ENCODE results near the gene CEP55. TPM values are rescaled to one million over a fixed set of nuclear protein-coding genes. Genes with fewer than 3 reads are reported as not detected.
"Not testable (repeated sequence)": the region's sequence is repeated elsewhere in the genome, so short reads cannot be mapped to it uniquely, and the experiment has no call there.

CEP55 gene
- polyA plus RNA-seq, 2 donors, result 8.3 to 11.5 TPM

GRCh38 chr10:93518531-93518930 lies 22.1 kb downstream of the CEP55 start:
- H3K9me3 ChIP-seq (ENCODE audit: control insufficient read depth in 2 of 2, insufficient read depth in 1 of 2, low read depth in 1 of 2, low read length in 1 of 2), result no peaks in the 10 kb centered on the region
- 98 to 99% methylated on average over 4 of the region's 4 CpGs for WGBS, 2 donors
- H3K27me3 ChIP-seq (ENCODE audit: control insufficient read depth in 1 of 2, insufficient read depth in 2 of 2, low read length in 2 of 2), result no peaks in the 10 kb centered on the region
- no peak overlapping the region for H3K4me3 ChIP-seq (ENCODE audit: low read depth in 1 of 2, low read length in 2 of 2)
- H3K27ac ChIP-seq (ENCODE audit: low read depth in 2 of 2, low read length in 1 of 2), result no peak overlapping the region
- no peaks in the 10 kb centered on the region for H3K4me1 ChIP-seq (ENCODE audit: control insufficient read depth in 2 of 2, insufficient read depth in 2 of 2, low read length in 1 of 2)
- no peaks in the 10 kb centered on the region for H3K36me3 ChIP-seq (ENCODE audit: control insufficient read depth in 2 of 2, insufficient read depth in 2 of 2, low read length in 1 of 2)

- H3K4me3 ChIP-seq (ENCODE audit: low read depth in 1 of 2, low read length in 2 of 2), result no peak overlapping the region
- H3K36me3 ChIP-seq (ENCODE audit: control insufficient read depth in 2 of 2, insufficient read depth in 2 of 2, low read length in 1 of 2), result no peaks in the 10 kb centered on the region
- no peaks in the 10 kb centered on the region for H3K4me1 ChIP-seq (ENCODE audit: control insufficient read depth in 2 of 2, insufficient read depth in 2 of 2, low read length in 1 of 2)
- WGBS, 2 donors, result 83 to 91% methylated on average over 5 of the region's 5 CpGs
- H3K9me3 ChIP-seq (ENCODE audit: control insufficient read depth in 2 of 2, insufficient read depth in 1 of 2, low read depth in 1 of 2, low read length in 1 of 2), result no peaks in the 10 kb centered on the region
- H3K27me3 ChIP-seq (ENCODE audit: control insufficient read depth in 1 of 2, insufficient read depth in 2 of 2, low read length in 2 of 2), result no peaks in the 10 kb centered on the region
- no peak overlapping the region for H3K27ac ChIP-seq (ENCODE audit: low read depth in 2 of 2, low read length in 1 of 2)
Measured at GRCh38 chr10:93535293-93535692, 38.9 kb downstream of the CEP55 start.

GRCh38 chr10:93540871-93541270 lies 44.5 kb downstream of the CEP55 start:
- WGBS, 2 donors, result 92 to 94% methylated on average over 4 of the region's 4 CpGs
- not testable (repeated sequence) for H3K27ac ChIP-seq (ENCODE audit: low read depth in 2 of 2, low read length in 1 of 2); H3K4me3 ChIP-seq (ENCODE audit: low read depth in 1 of 2, low read length in 2 of 2); H3K27me3 ChIP-seq (ENCODE audit: control insufficient read depth in 1 of 2, insufficient read depth in 2 of 2, low read length in 2 of 2); H3K36me3 ChIP-seq (ENCODE audit: control insufficient read depth in 2 of 2, insufficient read depth in 2 of 2, low read length in 1 of 2); H3K4me1 ChIP-seq (ENCODE audit: control insufficient read depth in 2 of 2, insufficient read depth in 2 of 2, low read length in 1 of 2); H3K9me3 ChIP-seq (ENCODE audit: control insufficient read depth in 2 of 2, insufficient read depth in 1 of 2, low read depth in 1 of 2, low read length in 1 of 2)

- Histone ChIP-seq H3K4me3 (ENCODE audit: low read depth in 1 of 2, low read length in 2 of 2) (no peak overlapping the region), H3K36me3 (ENCODE audit: control insufficient read depth in 2 of 2, insufficient read depth in 2 of 2, low read length in 1 of 2) (no peaks in the 10 kb centered on the region), H3K4me1 (ENCODE audit: control insufficient read depth in 2 of 2, insufficient read depth in 2 of 2, low read length in 1 of 2) (no peaks in the 10 kb centered on the region), H3K27ac (ENCODE audit: low read depth in 2 of 2, low read length in 1 of 2) (no peak overlapping the region), H3K9me3 (ENCODE audit: control insufficient read depth in 2 of 2, insufficient read depth in 1 of 2, low read depth in 1 of 2, low read length in 1 of 2) (no peaks in the 10 kb centered on the region), H3K27me3 (ENCODE audit: control insufficient read depth in 1 of 2, insufficient read depth in 2 of 2, low read length in 2 of 2) (no peaks in the 10 kb centered on the region)
- WGBS, 2 donors, result 56 to 59% methylated on average over 23 of the region's 23 CpGs
Measured at GRCh38 chr10:93541402-93542357, 45.3 kb downstream of the CEP55 start.

GRCh38 chr10:93542358-93542791 lies 46.0 kb downstream of the CEP55 start:
- Histone ChIP-seq H3K27ac (ENCODE audit: low read depth in 2 of 2, low read length in 1 of 2) (no peak overlapping the region), H3K27me3 (ENCODE audit: control insufficient read depth in 1 of 2, insufficient read depth in 2 of 2, low read length in 2 of 2) (no peaks in the 10 kb centered on the region), H3K4me3 (ENCODE audit: low read depth in 1 of 2, low read length in 2 of 2) (no peak overlapping the region), H3K4me1 (ENCODE audit: control insufficient read depth in 2 of 2, insufficient read depth in 2 of 2, low read length in 1 of 2) (no peaks in the 10 kb centered on the region), H3K9me3 (ENCODE audit: control insufficient read depth in 2 of 2, insufficient read depth in 1 of 2, low read depth in 1 of 2, low read length in 1 of 2) (no peaks in the 10 kb centered on the region), H3K36me3 (ENCODE audit: control insufficient read depth in 2 of 2, insufficient read depth in 2 of 2, low read length in 1 of 2) (no peaks in the 10 kb centered on the region)
- 11 to 15% methylated on average over 10 of the region's 10 CpGs for whole genome bisulfite sequencing, 2 donors

GRCh38 chr10:93546995-93547394 lies 50.6 kb downstream of the CEP55 start:
- H3K36me3 ChIP-seq (ENCODE audit: control insufficient read depth in 2 of 2, insufficient read depth in 2 of 2, low read length in 1 of 2), result not testable (repeated sequence)
- 89% methylated on average over 8 of the region's 8 CpGs for WGBS, 2 donors

GRCh38 chr10:93547522-93547921 lies 51.1 kb downstream of the CEP55 start:
- Histone ChIP-seq H3K27ac (ENCODE audit: low read depth in 2 of 2, low read length in 1 of 2) (no peak overlapping the region), H3K27me3 (ENCODE audit: control insufficient read depth in 1 of 2, insufficient read depth in 2 of 2, low read length in 2 of 2) (no peaks in the 10 kb centered on the region), H3K9me3 (ENCODE audit: control insufficient read depth in 2 of 2, insufficient read depth in 1 of 2, low read depth in 1 of 2, low read length in 1 of 2) (no peaks in the 10 kb centered on the region), H3K4me3 (ENCODE audit: low read depth in 1 of 2, low read length in 2 of 2) (no peak overlapping the region), H3K36me3 (ENCODE audit: control insufficient read depth in 2 of 2, insufficient read depth in 2 of 2, low read length in 1 of 2) (no peaks in the 10 kb centered on the region), H3K4me1 (ENCODE audit: control insufficient read depth in 2 of 2, insufficient read depth in 2 of 2, low read length in 1 of 2) (no peaks in the 10 kb centered on the region)

More at GRCh38 chr10:93546995-93547394, 50.6 kb downstream of the CEP55 start:
- H3K4me3 ChIP-seq (ENCODE audit: low read depth in 1 of 2, low read length in 2 of 2); H3K27ac ChIP-seq (ENCODE audit: low read depth in 2 of 2, low read length in 1 of 2); H3K9me3 ChIP-seq (ENCODE audit: control insufficient read depth in 2 of 2, insufficient read depth in 1 of 2, low read depth in 1 of 2, low read length in 1 of 2); H3K4me1 ChIP-seq (ENCODE audit: control insufficient read depth in 2 of 2, insufficient read depth in 2 of 2, low read length in 1 of 2); H3K27me3 ChIP-seq (ENCODE audit: control insufficient read depth in 1 of 2, insufficient read depth in 2 of 2, low read length in 2 of 2): not testable (repeated sequence)

GRCh38 chr10:93548376-93549071 lies 52.1 kb downstream of the CEP55 start:
- H3K9me3 ChIP-seq (ENCODE audit: control insufficient read depth in 2 of 2, insufficient read depth in 1 of 2, low read depth in 1 of 2, low read length in 1 of 2), result no peaks in the 10 kb centered on the region
- H3K27me3 ChIP-seq (ENCODE audit: control insufficient read depth in 1 of 2, insufficient read depth in 2 of 2, low read length in 2 of 2), result no peaks in the 10 kb centered on the region
- WGBS, 2 donors, result 68 to 76% methylated on average over 5 of the region's 5 CpGs
- H3K27ac ChIP-seq (ENCODE audit: low read depth in 2 of 2, low read length in 1 of 2), result no peak overlapping the region
- H3K4me1 ChIP-seq (ENCODE audit: control insufficient read depth in 2 of 2, insufficient read depth in 2 of 2, low read length in 1 of 2), result no peaks in the 10 kb centered on the region
- H3K4me3 ChIP-seq (ENCODE audit: low read depth in 1 of 2, low read length in 2 of 2), result no peak overlapping the region
- H3K36me3 ChIP-seq (ENCODE audit: control insufficient read depth in 2 of 2, insufficient read depth in 2 of 2, low read length in 1 of 2), result no peaks in the 10 kb centered on the region

- no peaks in the 10 kb centered on the region for H3K4me1 ChIP-seq (ENCODE audit: control insufficient read depth in 2 of 2, insufficient read depth in 2 of 2, low read length in 1 of 2)
- H3K27ac ChIP-seq (ENCODE audit: low read depth in 2 of 2, low read length in 1 of 2), result no peak overlapping the region
- no peaks in the 10 kb centered on the region for H3K36me3 ChIP-seq (ENCODE audit: control insufficient read depth in 2 of 2, insufficient read depth in 2 of 2, low read length in 1 of 2)
- H3K27me3 ChIP-seq (ENCODE audit: control insufficient read depth in 1 of 2, insufficient read depth in 2 of 2, low read length in 2 of 2), result no peaks in the 10 kb centered on the region
- H3K9me3 ChIP-seq (ENCODE audit: control insufficient read depth in 2 of 2, insufficient read depth in 1 of 2, low read depth in 1 of 2, low read length in 1 of 2), result no peaks in the 10 kb centered on the region
- WGBS, 2 donors, result 76 to 82% methylated on average over 4 of the region's 4 CpGs
- H3K4me3 ChIP-seq (ENCODE audit: low read depth in 1 of 2, low read length in 2 of 2), result no peak overlapping the region
Measured at GRCh38 chr10:93550606-93551005, 54.2 kb downstream of the CEP55 start.
